HAP-1 (cell line): Measurements from ENCODE around the gene HIP1R.

Experiments used
- DNase-seq, 2 experiments: peaks; one replicate each; pipeline ENCODE4 v3.0.0-alpha.2; 2016 to 2020; ENCODE audit warnings: low spot score in 2 of 2
- H3K27me3 ChIP-seq: fragments of 250-450 bp; sonication (Bioruptor Pico); 2 replicates; pipeline ENCODE4 v1.5.1; 2020; ENCODE audit warnings: low read depth, mild to moderate bottlenecking, moderate library complexity
- H3K36me3 ChIP-seq: fragments of 250-450 bp; sonication (Bioruptor Pico); replicated peaks from 2 replicates; pipeline ENCODE4 v1.5.1; 2020; ENCODE audit warnings: mild to moderate bottlenecking
- H3K4me1 ChIP-seq: fragments of 250-450 bp; sonication (Bioruptor Pico); 2 replicates; pipeline ENCODE4 v1.5.1; 2020; ENCODE audit warnings: mild to moderate bottlenecking
- H3K4me3 ChIP-seq: fragments of 250-450 bp; sonication (Bioruptor Pico); 2 replicates; pipeline ENCODE4 v1.5.1; 2020; ENCODE audit warnings: mild to moderate bottlenecking, moderate library complexity
- H3K9me3 ChIP-seq: fragments of 250-450 bp; sonication (Bioruptor Pico); 2 replicates; pipeline ENCODE4 v1.5.1; 2020; ENCODE audit warnings: mild to moderate bottlenecking, moderate library complexity
- in situ Hi-C: fragments of 300-500 bp; cut with MboI; formaldehyde crosslinking; loops from 3 replicates; pipeline ENCODE4 v1.14.3; 2020; ENCODE audit warnings: low sequenced_read_pairs, inconsistent platforms, mixed read lengths

The HIP1R gene

GRCh38 chr12:122819209-122819785, 16.0 kb upstream of the HIP1R start:
- Histone ChIP-seq H3K4me3 (no peak overlapping the region), H3K27me3 (no peaks in the 10 kb centered on the region), H3K9me3 (no peaks in the 10 kb centered on the region), H3K4me1 (no peaks in the 10 kb centered on the region), H3K36me3 (no peaks in the 10 kb centered on the region)
- no peak for DNase-seq
- in situ Hi-C loops = no loop called here

GRCh38 chr12:122820138-122820537, 15.1 kb upstream of the HIP1R start:
- H3K9me3 ChIP-seq = no peaks in the 10 kb centered on the region
- H3K36me3 ChIP-seq = no peaks in the 10 kb centered on the region
- no peak overlapping the region for H3K4me3 ChIP-seq
- in situ Hi-C loops = no loop called here
- no peaks in the 10 kb centered on the region for H3K4me1 ChIP-seq
- no peaks in the 10 kb centered on the region for H3K27me3 ChIP-seq
- DNase-seq = no peak

GRCh38 chr12:122820838-122821271, 14.4 kb upstream of the HIP1R start:
- Histone ChIP-seq H3K4me1 (no peaks in the 10 kb centered on the region), H3K36me3 (no peaks in the 10 kb centered on the region), H3K27me3 (no peaks in the 10 kb centered on the region), H3K9me3 (no peaks in the 10 kb centered on the region), H3K4me3 (no peak overlapping the region)
- no peak for DNase-seq
- in situ Hi-C loops = no loop called here

GRCh38 chr12:122823429-122823828, 11.8 kb upstream of the HIP1R start:
- Histone ChIP-seq H3K27me3 (no peaks in the 10 kb centered on the region), H3K36me3 (no peaks in the 10 kb centered on the region), H3K4me1 (peaks cover 14% of the 10 kb centered on the region), H3K9me3 (no peaks in the 10 kb centered on the region), H3K4me3 (no peak overlapping the region)
- in situ Hi-C loops = no loop called here
- DNase-seq = no peak

- in situ Hi-C loops = no loop called here
- DNase-seq = peak; percentile 61 to 65
- Histone ChIP-seq H3K36me3 (no peaks in the 10 kb centered on the region), H3K4me3 (peak overlapping the region; percentile 9), H3K9me3 (no peaks in the 10 kb centered on the region), H3K27me3 (no peaks in the 10 kb centered on the region), H3K4me1 (peaks cover 14% of the 10 kb centered on the region)
Observed at GRCh38 chr12:122825773-122826724, 9.2 kb upstream of the HIP1R start.

GRCh38 chr12:122827258-122827657, 8.0 kb upstream of the HIP1R start:
- Histone ChIP-seq H3K4me3 (no peak overlapping the region), H3K27me3 (no peaks in the 10 kb centered on the region), H3K4me1 (peaks cover 14% of the 10 kb centered on the region), H3K9me3 (no peaks in the 10 kb centered on the region), H3K36me3 (no peaks in the 10 kb centered on the region)
- in situ Hi-C loops = no loop called here
- peak in 1 of 2 experiments; percentile 22 for DNase-seq

GRCh38 chr12:122830517-122831214, 4.6 kb upstream of the HIP1R start:
- H3K27me3 ChIP-seq = no peaks in the 10 kb centered on the region
- H3K4me1 ChIP-seq = peaks cover 19% of the 10 kb centered on the region
- no peaks in the 10 kb centered on the region for H3K9me3 ChIP-seq
- no peaks in the 10 kb centered on the region for H3K36me3 ChIP-seq
- DNase-seq = no peak
- in situ Hi-C loops = no loop called here
- no peak overlapping the region for H3K4me3 ChIP-seq

GRCh38 chr12:122834104-122834920, 945 bp upstream of the HIP1R start:
- peak; percentile 80 to 86 for DNase-seq
- H3K9me3 ChIP-seq = no peaks in the 10 kb centered on the region
- in situ Hi-C loops = no loop called here
- no peaks in the 10 kb centered on the region for H3K27me3 ChIP-seq
- H3K4me3 ChIP-seq = peak overlapping the region; percentile 29
- H3K4me1 ChIP-seq = peaks cover 23% of the 10 kb centered on the region
- 0 out of 2 replicates have a peak, but pooled peaks cover 2% of the 10 kb centered on the region for H3K36me3 ChIP-seq

GRCh38 chr12:122835750-122836026, 431 bp downstream of the HIP1R start:
- Histone ChIP-seq H3K36me3 (0 out of 2 replicates have a peak, but pooled peaks cover 2% of the 10 kb centered on the region), H3K4me3 (peak overlapping the region; percentile 54), H3K27me3 (no peaks in the 10 kb centered on the region), H3K4me1 (peaks cover 23% of the 10 kb centered on the region), H3K9me3 (no peaks in the 10 kb centered on the region)
- in situ Hi-C loops = no loop called here
- peak in 1 of 2 experiments; percentile 37 for DNase-seq

GRCh38 chr12:122836027-122836921, 1.0 kb downstream of the HIP1R start:
- Histone ChIP-seq H3K9me3 (no peaks in the 10 kb centered on the region), H3K36me3 (0 out of 2 replicates have a peak, but pooled peaks cover 2% of the 10 kb centered on the region), H3K27me3 (no peaks in the 10 kb centered on the region), H3K4me1 (peaks cover 23% of the 10 kb centered on the region), H3K4me3 (peak overlapping the region; percentile 54)
- peak; percentile 26 to 35 for DNase-seq
- in situ Hi-C loops = no loop called here

- no peaks in the 10 kb centered on the region for H3K9me3 ChIP-seq
- in situ Hi-C loops = no loop called here
- no peaks in the 10 kb centered on the region for H3K27me3 ChIP-seq
- DNase-seq = peak; percentile 57 to 67
- 0 out of 2 replicates have a peak, but pooled peaks cover 2% of the 10 kb centered on the region for H3K36me3 ChIP-seq
- no peak overlapping the region for H3K4me3 ChIP-seq
- H3K4me1 ChIP-seq = peaks cover 23% of the 10 kb centered on the region
Observed at GRCh38 chr12:122837306-122838265, 2.3 kb downstream of the HIP1R start.

GRCh38 chr12:122838841-122839240, 3.6 kb downstream of the HIP1R start:
- peaks cover 23% of the 10 kb centered on the region for H3K4me1 ChIP-seq
- H3K36me3 ChIP-seq = 0 out of 2 replicates have a peak, but pooled peaks cover 2% of the 10 kb centered on the region
- in situ Hi-C loops = no loop called here
- no peak overlapping the region for H3K4me3 ChIP-seq
- no peaks in the 10 kb centered on the region for H3K9me3 ChIP-seq
- no peak for DNase-seq
- H3K27me3 ChIP-seq = no peaks in the 10 kb centered on the region
